ENCODE data around the gene ECM2. TPM values are rescaled to one million over a fixed set of nuclear protein-coding genes. Genes with fewer than 3 reads are reported as not detected.
"Not testable (repeated sequence)": the region's sequence is repeated elsewhere in the genome, so short reads cannot be mapped to it uniquely, and the experiment has no call there.

Gene ECM2
- total RNA-seq, 1 experiment from 2014 or later: not detected

DNA sequence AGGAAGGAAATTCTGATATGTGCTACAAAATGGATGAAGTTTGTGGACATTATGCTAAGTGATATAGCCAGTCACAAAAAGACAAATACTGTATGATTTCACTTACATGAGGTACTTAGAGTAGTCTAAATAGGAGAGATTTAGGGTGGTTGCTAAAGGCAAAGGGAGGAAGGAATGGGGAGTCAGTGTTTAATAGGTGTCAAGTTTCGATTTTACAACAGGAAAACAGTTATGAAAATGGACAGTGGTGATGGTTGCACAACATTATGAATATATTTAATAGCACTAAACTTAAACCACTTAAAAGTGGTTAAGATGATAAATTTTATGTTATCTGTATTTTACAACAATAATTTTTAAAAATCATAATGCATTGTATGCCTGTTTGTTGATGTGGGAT lies 40.4 kb upstream of the ECM2 start:
- intact Hi-C loops (cut with micrococcal nuclease; ENCODE audit: unreplicated experiment) (no loop called here), in situ Hi-C loops (cut with HindIII; ENCODE audit: low pct_unique_long_range_greater_than_20kb, low sequenced_read_pairs) (no loop called here)
- Histone ChIP-seq H3K27me3 (ENCODE audit: control insufficient read depth, insufficient read depth, low read length) (no peaks in the 10 kb centered on the region), H3K36me3 (ENCODE audit: control insufficient read depth, insufficient read depth, low read length) (no peaks in the 10 kb centered on the region), H3K4me1 (ENCODE audit: control insufficient read depth, insufficient read depth, low read length) (no peaks in the 10 kb centered on the region), H3K9me3 (ENCODE audit: control insufficient read depth, insufficient read depth, low read depth, low read length) (no peaks in the 10 kb centered on the region), H3K4me3 (ENCODE audit: low read depth in 2 of 2, low read length in 2 of 2) (no peak overlapping the region), H3K27ac (ENCODE audit: low read length) (no peak overlapping the region)
- no peak for DNase-seq (ENCODE audit: low read depth, low spot score)
- TF ChIP-seq POLR2AphosphoS5 (IDR thresholded peaks at IDR 0.05; ENCODE audit: low read depth, low read length) (no peak), TCF7L2 (IDR thresholded peaks at IDR 0.05; ENCODE audit: low read depth, low read length) (no peak), SIN3A (IDR thresholded peaks at IDR 0.05; ENCODE audit: borderline replicate concordance, insufficient read depth, low read depth, low read length) (no peak)
- TF ChIP-seq, protein P1, sequence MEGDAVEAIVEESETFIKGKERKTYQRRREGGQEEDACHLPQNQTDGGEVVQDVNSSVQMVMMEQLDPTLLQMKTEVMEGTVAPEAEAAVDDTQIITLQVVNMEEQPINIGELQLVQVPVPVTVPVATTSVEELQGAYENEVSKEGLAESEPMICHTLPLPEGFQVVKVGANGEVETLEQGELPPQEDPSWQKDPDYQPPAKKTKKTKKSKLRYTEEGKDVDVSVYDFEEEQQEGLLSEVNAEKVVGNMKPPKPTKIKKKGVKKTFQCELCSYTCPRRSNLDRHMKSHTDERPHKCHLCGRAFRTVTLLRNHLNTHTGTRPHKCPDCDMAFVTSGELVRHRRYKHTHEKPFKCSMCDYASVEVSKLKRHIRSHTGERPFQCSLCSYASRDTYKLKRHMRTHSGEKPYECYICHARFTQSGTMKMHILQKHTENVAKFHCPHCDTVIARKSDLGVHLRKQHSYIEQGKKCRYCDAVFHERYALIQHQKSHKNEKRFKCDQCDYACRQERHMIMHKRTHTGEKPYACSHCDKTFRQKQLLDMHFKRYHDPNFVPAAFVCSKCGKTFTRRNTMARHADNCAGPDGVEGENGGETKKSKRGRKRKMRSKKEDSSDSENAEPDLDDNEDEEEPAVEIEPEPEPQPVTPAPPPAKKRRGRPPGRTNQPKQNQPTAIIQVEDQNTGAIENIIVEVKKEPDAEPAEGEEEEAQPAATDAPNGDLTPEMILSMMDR (IDR thresholded peaks at IDR 0.05): no peak
- TF ChIP-seq, protein P2, sequence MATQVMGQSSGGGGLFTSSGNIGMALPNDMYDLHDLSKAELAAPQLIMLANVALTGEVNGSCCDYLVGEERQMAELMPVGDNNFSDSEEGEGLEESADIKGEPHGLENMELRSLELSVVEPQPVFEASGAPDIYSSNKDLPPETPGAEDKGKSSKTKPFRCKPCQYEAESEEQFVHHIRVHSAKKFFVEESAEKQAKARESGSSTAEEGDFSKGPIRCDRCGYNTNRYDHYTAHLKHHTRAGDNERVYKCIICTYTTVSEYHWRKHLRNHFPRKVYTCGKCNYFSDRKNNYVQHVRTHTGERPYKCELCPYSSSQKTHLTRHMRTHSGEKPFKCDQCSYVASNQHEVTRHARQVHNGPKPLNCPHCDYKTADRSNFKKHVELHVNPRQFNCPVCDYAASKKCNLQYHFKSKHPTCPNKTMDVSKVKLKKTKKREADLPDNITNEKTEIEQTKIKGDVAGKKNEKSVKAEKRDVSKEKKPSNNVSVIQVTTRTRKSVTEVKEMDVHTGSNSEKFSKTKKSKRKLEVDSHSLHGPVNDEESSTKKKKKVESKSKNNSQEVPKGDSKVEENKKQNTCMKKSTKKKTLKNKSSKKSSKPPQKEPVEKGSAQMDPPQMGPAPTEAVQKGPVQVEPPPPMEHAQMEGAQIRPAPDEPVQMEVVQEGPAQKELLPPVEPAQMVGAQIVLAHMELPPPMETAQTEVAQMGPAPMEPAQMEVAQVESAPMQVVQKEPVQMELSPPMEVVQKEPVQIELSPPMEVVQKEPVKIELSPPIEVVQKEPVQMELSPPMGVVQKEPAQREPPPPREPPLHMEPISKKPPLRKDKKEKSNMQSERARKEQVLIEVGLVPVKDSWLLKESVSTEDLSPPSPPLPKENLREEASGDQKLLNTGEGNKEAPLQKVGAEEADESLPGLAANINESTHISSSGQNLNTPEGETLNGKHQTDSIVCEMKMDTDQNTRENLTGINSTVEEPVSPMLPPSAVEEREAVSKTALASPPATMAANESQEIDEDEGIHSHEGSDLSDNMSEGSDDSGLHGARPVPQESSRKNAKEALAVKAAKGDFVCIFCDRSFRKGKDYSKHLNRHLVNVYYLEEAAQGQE (IDR thresholded peaks at IDR 0.05; ENCODE audit: insufficient read depth in 1 of 2, low read depth in 2 of 2, low read length in 1 of 2): no peak
- CTCF ChIA-PET: no interaction called here
- BruUV-seq (replicated peaks): no TSS peak
- POLR2A ChIA-PET: no interaction called here
- ATAC-seq: no peak

DNA sequence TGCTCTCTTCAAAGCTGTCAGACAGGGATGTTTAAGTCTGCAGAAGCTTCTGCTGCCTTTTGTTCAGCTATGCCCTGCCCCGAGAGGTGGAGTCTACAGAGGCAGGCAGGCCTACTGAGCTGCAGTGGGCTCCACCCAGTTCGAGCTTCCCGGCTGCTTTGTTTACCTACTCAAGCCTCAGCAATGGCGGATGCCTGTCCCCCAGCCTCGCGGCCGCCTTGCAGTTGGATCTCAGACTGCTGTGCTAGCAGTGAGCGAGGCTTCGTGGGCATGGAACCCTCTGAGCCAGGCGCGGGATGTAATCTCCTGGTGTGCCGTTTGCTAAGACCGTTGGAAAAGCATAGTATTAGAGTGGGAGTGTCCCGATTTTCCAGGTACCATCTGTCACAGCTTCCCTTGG lies 37.8 kb upstream of the ECM2 start:
- POLR2A ChIA-PET; H3K4me3 ChIP-seq (ENCODE audit: low read depth in 2 of 2, low read length in 2 of 2); H3K4me1 ChIP-seq (ENCODE audit: control insufficient read depth, insufficient read depth, low read length); H3K36me3 ChIP-seq (ENCODE audit: control insufficient read depth, insufficient read depth, low read length); in situ Hi-C loops (cut with HindIII; ENCODE audit: low pct_unique_long_range_greater_than_20kb, low sequenced_read_pairs); H3K27me3 ChIP-seq (ENCODE audit: control insufficient read depth, insufficient read depth, low read length); intact Hi-C loops (cut with micrococcal nuclease; ENCODE audit: unreplicated experiment); CTCF ChIA-PET; H3K27ac ChIP-seq (ENCODE audit: low read length); H3K9me3 ChIP-seq (ENCODE audit: control insufficient read depth, insufficient read depth, low read depth, low read length); BruUV-seq (replicated peaks); ATAC-seq; DNase-seq (ENCODE audit: low read depth, low spot score): not testable (repeated sequence)

DNA sequence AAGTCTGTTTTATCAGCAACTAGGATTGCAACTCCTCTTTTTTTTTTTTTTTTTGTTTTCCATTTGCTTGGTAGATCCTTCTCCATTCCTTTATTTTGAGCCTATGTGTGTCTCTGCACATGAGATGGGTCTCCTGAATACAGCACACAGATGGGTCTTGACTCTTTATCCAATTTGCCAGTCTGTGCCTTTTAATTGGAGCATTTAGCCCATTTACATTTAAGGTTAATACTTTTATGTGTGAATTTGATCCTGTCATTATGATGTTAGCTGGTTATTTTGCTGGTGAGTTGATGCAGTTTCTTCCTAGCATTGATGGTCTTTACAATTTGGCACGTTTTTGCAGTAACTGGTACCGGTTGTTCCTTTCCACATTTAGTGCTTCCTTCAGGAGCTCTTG lies 36.1 kb upstream of the ECM2 start:
- POLR2A ChIA-PET; H3K27me3 ChIP-seq (ENCODE audit: control insufficient read depth, insufficient read depth, low read length); H3K9me3 ChIP-seq (ENCODE audit: control insufficient read depth, insufficient read depth, low read depth, low read length); intact Hi-C loops (cut with micrococcal nuclease; ENCODE audit: unreplicated experiment); H3K4me3 ChIP-seq (ENCODE audit: low read depth in 2 of 2, low read length in 2 of 2); BruUV-seq (replicated peaks); H3K27ac ChIP-seq (ENCODE audit: low read length); CTCF ChIA-PET; DNase-seq (ENCODE audit: low read depth, low spot score); in situ Hi-C loops (cut with HindIII; ENCODE audit: low pct_unique_long_range_greater_than_20kb, low sequenced_read_pairs); ATAC-seq; H3K36me3 ChIP-seq (ENCODE audit: control insufficient read depth, insufficient read depth, low read length); H3K4me1 ChIP-seq (ENCODE audit: control insufficient read depth, insufficient read depth, low read length): not testable (repeated sequence)
